ENCODE data around the gene KRT79. TPM values are rescaled to one million over a fixed set of nuclear protein-coding genes. Genes with fewer than 3 reads are reported as not detected.

KRT79 gene
- polyA plus RNA-seq, 1 donor from 2014 or later = not detected

- Histone ChIP-seq H3K9me2 (ENCODE audit: insufficient read depth, low read length) (no peaks in the 10 kb centered on the region), H3K79me2 (replicated peaks; ENCODE audit: insufficient read depth, low read length) (no peaks in the 10 kb centered on the region), H3K27ac (ENCODE audit: low read length) (no peak overlapping the region), H3K4me2 (ENCODE audit: low read length) (no peak overlapping the region), H3F3A (ENCODE audit: insufficient read depth, low read length, poor library complexity, severe bottlenecking) (no peaks in the 10 kb centered on the region), H3K9me3 (ENCODE audit: low read length) (no peaks in the 10 kb centered on the region), H3K9ac (ENCODE audit: low read length) (no peak overlapping the region), H3K4me3 (ENCODE audit: low read length) (no peak overlapping the region), H2AFZ (ENCODE audit: low read depth, low read length) (no peak overlapping the region), H3K36me3 (ENCODE audit: insufficient read depth, low read length) (no peaks in the 10 kb centered on the region), H3K27me3 (ENCODE audit: insufficient read depth, low read depth, low read length) (no peaks in the 10 kb centered on the region), H4K20me1 (ENCODE audit: insufficient read depth) (no peaks in the 10 kb centered on the region)
- TF ChIP-seq EP300 (conservative IDR thresholded peaks at IDR 0.05; ENCODE audit: poor library complexity, severe bottlenecking) = no peak
- no peak for TF ChIP-seq TAF1 (IDR thresholded peaks at IDR 0.05; ENCODE audit: low read depth)
- no peak for TF ChIP-seq POLR2AphosphoS5 (IDR thresholded peaks at IDR 0.05)
- no peak for TF ChIP-seq EZH2 (IDR thresholded peaks at IDR 0.05; ENCODE audit: borderline replicate concordance, insufficient read depth, low read length, poor library complexity, severe bottlenecking)
These were observed 42.6 kb downstream of the KRT79 start for GRCh38 chr12:52791271-52792184.

DNA sequence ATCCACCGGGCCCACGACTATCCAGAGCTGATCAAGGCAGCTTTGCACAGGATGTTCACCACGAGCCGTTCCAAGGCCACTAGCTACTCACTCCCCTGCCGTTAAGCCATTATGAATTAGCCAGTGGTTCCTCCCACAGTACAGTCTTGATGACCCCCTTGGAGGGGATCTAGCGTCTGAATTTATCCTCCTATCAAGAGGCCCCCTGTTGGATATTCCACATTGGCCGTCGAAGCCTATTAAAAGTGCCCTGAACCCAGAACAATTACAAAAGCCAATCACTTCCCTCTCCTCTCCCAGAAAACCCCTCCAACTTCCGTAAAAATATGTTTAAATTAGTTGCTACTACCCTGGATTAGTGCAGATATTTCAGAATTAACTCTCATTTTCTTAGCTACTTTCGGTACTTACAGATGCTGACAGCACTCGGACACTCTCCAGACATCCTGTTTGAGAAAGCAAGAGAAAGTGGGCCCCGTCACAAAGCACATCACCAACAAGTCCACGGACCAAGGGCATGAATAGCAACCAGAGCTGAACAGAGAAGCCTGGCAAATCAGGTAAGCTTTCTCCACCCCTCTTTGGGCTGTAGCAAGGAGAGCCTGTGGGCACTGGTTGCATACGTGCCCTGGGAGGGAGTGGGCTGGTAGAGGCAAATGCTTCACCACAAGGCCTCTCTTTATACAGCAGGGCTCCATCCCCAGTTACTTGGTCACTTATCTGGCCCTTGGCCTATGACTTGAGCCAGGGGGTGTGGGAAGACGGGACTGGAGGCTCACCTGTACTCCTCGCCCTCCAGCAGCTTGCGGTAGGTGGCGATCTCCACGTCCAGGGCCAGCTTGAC is 43.5 kb downstream of the KRT79 start:
- no peak overlapping the region for H3K4me3 ChIP-seq (ENCODE audit: low read length)
- no peaks in the 10 kb centered on the region for H4K20me1 ChIP-seq (ENCODE audit: insufficient read depth)
- H3K4me2 ChIP-seq (ENCODE audit: low read length) = no peak overlapping the region
- H3K79me2 ChIP-seq (replicated peaks; ENCODE audit: insufficient read depth, low read length) = no peaks in the 10 kb centered on the region
- H3K9me2 ChIP-seq (ENCODE audit: insufficient read depth, low read length) = no peaks in the 10 kb centered on the region
- H3F3A ChIP-seq (ENCODE audit: insufficient read depth, low read length, poor library complexity, severe bottlenecking) = no peaks in the 10 kb centered on the region
- H3K27ac ChIP-seq (ENCODE audit: low read length) = no peak overlapping the region
- H3K27me3 ChIP-seq (ENCODE audit: insufficient read depth, low read depth, low read length) = no peaks in the 10 kb centered on the region
- H2AFZ ChIP-seq (ENCODE audit: low read depth, low read length) = no peak overlapping the region
- H3K9ac ChIP-seq (ENCODE audit: low read length) = no peak overlapping the region
- TF ChIP-seq EP300 (conservative IDR thresholded peaks at IDR 0.05; ENCODE audit: poor library complexity, severe bottlenecking) = no peak
- no peak for TF ChIP-seq RAD21 (conservative IDR thresholded peaks at IDR 0.05)
- no peak for TF ChIP-seq SMC3 (conservative IDR thresholded peaks at IDR 0.05; ENCODE audit: poor library complexity)
- TF ChIP-seq, protein P1, sequence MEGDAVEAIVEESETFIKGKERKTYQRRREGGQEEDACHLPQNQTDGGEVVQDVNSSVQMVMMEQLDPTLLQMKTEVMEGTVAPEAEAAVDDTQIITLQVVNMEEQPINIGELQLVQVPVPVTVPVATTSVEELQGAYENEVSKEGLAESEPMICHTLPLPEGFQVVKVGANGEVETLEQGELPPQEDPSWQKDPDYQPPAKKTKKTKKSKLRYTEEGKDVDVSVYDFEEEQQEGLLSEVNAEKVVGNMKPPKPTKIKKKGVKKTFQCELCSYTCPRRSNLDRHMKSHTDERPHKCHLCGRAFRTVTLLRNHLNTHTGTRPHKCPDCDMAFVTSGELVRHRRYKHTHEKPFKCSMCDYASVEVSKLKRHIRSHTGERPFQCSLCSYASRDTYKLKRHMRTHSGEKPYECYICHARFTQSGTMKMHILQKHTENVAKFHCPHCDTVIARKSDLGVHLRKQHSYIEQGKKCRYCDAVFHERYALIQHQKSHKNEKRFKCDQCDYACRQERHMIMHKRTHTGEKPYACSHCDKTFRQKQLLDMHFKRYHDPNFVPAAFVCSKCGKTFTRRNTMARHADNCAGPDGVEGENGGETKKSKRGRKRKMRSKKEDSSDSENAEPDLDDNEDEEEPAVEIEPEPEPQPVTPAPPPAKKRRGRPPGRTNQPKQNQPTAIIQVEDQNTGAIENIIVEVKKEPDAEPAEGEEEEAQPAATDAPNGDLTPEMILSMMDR (IDR thresholded peaks at IDR 0.05; ENCODE audit: poor library complexity, severe bottlenecking) = no peak
- TF ChIP-seq REST (IDR thresholded peaks at IDR 0.05; ENCODE audit: borderline replicate concordance) = no peak
- no peak for TF ChIP-seq EZH2 (IDR thresholded peaks at IDR 0.05; ENCODE audit: borderline replicate concordance, insufficient read depth, low read length, poor library complexity, severe bottlenecking)
- TF ChIP-seq POLR2AphosphoS5 (IDR thresholded peaks at IDR 0.05) = no peak
- no peak for TF ChIP-seq MXI1 (conservative IDR thresholded peaks at IDR 0.05; ENCODE audit: poor library complexity, severe bottlenecking)
- TF ChIP-seq TAF1 (IDR thresholded peaks at IDR 0.05; ENCODE audit: low read depth) = no peak
- no peaks in the 10 kb centered on the region for H3K9me3 ChIP-seq (ENCODE audit: low read length)
- no peaks in the 10 kb centered on the region for H3K36me3 ChIP-seq (ENCODE audit: insufficient read depth, low read length)
